Stomach smooth muscle (tissue), 2 donors: ENCODE results near the gene SP6.

ENCODE experiments used
- H3K27ac ChIP-seq: one replicate; pipeline ENCODE4 v1.7.0; 2013; ENCODE audit warnings: mild to moderate bottlenecking, low read length, inconsistent platforms
- H3K27me3 ChIP-seq, 2 donors: one replicate each; pipeline ENCODE4 v1.7.0; 2013; ENCODE audit warnings: low read length in 2 of 2; ENCODE audit not compliant: insufficient read depth in 2 of 2, control insufficient read depth in 1 of 2
- H3K36me3 ChIP-seq, 2 donors: one replicate each; pipeline ENCODE4 v1.7.0; 2013; ENCODE audit warnings: low read length in 2 of 2; ENCODE audit not compliant: control insufficient read depth in 2 of 2, insufficient read depth in 2 of 2
- H3K4me1 ChIP-seq: one replicate; pipeline ENCODE4 v1.7.0; 2013; ENCODE audit warnings: low read length; ENCODE audit not compliant: control insufficient read depth, insufficient read depth
- H3K4me3 ChIP-seq, 2 donors: one replicate each; pipeline ENCODE4 v1.7.0; 2013; ENCODE audit warnings: low read length in 2 of 2
- H3K9ac ChIP-seq, 2 donors: one replicate each; pipeline ENCODE4 v1.7.0; 2013; ENCODE audit warnings: low read length in 2 of 2, mild to moderate bottlenecking in 1 of 2
- H3K9me3 ChIP-seq, 2 donors: one replicate each; pipeline ENCODE4 v1.7.0; 2013; ENCODE audit warnings: low read length in 2 of 2; ENCODE audit not compliant: control insufficient read depth in 2 of 2
- donor health status: healthy.
- donor health status: Pancreatic carcinoma.

Gene SP6

DNA sequence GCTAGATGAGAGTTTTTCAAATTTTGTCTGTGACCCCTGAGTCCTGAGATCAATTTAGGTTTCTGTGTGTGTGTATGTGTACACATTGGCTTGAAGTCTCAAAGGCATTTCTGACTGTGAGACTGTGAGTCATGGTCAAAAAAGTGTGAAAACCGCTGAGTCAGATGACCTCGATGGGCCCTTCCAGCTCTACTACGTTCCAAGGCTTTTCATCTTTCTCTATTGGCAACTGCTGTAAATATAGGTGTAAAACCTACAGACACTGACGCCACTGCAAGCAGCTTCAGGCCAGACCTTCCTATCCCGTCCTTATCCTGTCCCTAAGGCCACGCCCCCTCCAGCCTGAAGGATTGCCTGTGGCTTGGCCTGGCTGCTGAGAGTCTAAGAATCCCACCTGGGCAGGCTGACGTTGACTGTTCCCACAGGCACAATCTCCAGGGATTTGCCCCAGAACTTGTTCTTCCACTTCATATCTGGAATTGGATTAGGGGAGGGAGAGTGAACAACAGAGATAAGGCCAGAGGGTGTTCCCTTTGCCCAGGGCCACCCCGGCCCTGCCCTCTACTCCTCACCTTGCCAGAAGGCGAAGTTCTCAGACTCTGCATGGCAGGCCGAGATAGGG lies 40.7 kb downstream of the SP6 start:
- Histone ChIP-seq H3K9me3 (no peaks in the 10 kb centered on the region), H3K27ac (no peak overlapping the region), H3K27me3 (no peaks in the 10 kb centered on the region), H3K4me1 (no peaks in the 10 kb centered on the region), H3K9ac (no peak overlapping the region), H3K36me3 (peaks cover 4 to 6% of the 10 kb centered on the region in 2 donors), H3K4me3 (no peak overlapping the region)

DNA sequence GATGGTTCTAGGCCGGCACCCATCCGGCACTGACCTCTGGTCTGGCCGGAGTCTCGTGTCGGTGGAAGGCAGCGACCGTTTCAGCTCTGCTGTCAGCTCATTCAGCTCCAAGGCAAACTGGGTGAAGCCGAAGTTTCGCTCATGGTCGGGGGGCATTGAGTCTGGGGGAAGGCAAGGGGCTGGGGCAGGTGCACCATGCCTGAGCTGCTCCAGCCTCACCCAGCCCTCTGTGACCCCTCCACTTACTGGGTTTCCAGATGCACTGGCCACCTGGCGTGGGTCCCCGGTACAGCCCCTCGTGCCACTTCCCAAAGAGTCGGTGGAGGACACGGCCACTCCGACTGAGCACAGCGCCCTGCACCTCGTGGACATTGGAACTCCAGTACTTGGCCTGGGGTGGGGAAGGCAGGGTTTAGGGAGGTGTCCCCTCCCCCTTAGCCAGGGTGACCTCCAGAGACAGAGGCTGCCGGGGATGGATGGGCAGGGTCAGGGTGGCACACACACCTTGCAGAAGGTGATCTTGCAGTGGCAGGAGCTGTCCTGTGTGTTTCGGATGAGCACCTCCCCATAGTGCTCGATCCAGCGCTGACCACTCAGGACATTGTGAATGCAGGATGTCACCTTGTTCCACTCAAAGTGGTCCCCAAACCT lies 42.0 kb downstream of the SP6 start:
- Histone ChIP-seq H3K27me3 (no peaks in the 10 kb centered on the region), H3K4me3 (no peak overlapping the region), H3K36me3 (peaks cover 3 to 4% of the 10 kb centered on the region in 2 donors), H3K27ac (no peak overlapping the region), H3K4me1 (no peaks in the 10 kb centered on the region), H3K9ac (no peak overlapping the region), H3K9me3 (no peaks in the 10 kb centered on the region)

DNA sequence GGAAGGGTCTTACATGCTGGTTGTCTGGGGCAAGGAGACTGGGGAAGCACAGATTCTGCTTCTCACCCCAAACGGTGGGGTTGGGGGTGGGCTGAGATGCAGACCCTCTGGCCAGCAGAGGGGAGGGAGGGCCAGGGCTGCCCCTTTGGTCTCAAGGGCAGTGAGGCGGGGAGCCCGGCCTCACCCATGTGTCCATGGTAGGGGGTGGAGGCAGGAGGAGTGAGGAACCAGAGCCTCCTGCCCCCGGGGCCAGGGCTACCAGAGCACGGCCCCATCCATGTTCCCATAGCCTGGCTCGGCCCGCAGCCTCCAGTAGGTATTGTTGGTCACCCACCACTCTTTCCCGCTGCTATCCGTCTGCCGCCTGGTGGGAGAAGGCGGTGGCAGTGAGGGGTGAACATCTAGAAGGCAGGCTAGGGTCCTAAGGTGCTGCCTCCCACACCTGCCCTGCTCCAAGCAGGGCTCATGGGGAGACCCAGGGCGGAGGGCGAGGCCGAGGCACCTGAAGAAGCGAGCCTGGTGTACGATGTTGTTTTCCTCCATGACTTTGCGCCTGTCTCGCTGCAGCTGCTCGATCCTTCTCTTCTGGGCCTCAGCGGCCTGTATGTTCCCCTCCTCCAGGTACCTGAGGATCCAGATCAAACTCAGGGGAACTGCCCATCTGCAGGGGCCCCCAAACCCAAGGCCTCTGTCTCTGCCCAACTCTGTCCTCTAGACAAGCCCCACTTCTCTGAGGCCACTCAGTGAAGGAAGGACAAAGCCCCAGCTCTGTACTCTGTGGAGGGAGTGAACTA lies 42.7 kb downstream of the SP6 start:
- Histone ChIP-seq H3K36me3 (peaks cover 3 to 4% of the 10 kb centered on the region in 2 donors), H3K9ac (no peak overlapping the region), H3K4me1 (no peaks in the 10 kb centered on the region), H3K4me3 (no peak overlapping the region), H3K27ac (no peak overlapping the region), H3K27me3 (no peaks in the 10 kb centered on the region), H3K9me3 (no peaks in the 10 kb centered on the region)

DNA sequence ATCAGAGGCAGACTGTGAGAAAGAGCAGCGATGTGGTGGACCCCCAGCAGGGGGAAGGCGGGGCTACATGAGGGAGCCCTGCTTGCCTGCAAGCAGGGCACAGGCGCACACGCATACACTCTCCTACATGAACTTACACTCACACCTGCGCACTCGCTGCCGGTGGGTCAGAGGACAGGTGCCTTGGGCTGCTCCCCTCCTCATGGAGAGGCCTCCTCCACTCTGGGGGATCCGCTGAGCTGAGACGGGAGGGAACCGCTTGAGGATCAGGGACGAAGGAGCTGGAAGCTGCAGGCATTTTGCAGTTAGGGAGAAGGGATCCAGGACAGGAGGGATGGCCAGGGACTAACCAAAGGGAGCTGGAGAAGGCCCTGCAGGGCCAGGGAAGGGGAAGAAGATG lies 43.5 kb downstream of the SP6 start:
- no peaks in the 10 kb centered on the region for H3K9me3 ChIP-seq
- peaks cover 3 to 4% of the 10 kb centered on the region in 2 donors for H3K36me3 ChIP-seq
- no peaks in the 10 kb centered on the region for H3K4me1 ChIP-seq
- no peak overlapping the region for H3K27ac ChIP-seq
- H3K27me3 ChIP-seq = no peaks in the 10 kb centered on the region
- H3K4me3 ChIP-seq = no peak overlapping the region
- H3K9ac ChIP-seq = no peak overlapping the region

DNA sequence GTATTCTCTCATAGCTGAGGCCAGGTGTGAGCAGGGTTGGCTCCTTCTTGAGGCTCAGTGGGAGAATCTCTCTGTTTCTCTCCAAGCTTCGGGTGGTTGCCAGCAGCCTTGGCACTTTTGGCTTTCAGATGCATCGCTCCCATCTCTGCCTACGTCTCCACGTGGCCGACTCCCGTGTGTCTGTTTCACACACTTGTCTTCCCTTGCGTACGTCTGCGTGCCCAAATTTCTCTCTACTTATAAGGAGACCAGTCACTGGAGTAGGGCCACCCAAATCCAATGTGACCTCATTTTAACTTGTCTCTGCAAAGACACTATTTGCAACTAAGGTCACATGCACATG lies 44.1 kb downstream of the SP6 start:
- Histone ChIP-seq H3K9me3 (no peaks in the 10 kb centered on the region), H3K27ac (no peak overlapping the region), H3K4me1 (no peaks in the 10 kb centered on the region), H3K4me3 (no peak overlapping the region), H3K27me3 (peaks cover 0 to 2% of the 10 kb centered on the region in 2 donors), H3K9ac (no peak overlapping the region), H3K36me3 (peaks cover 3 to 4% of the 10 kb centered on the region in 2 donors)

DNA sequence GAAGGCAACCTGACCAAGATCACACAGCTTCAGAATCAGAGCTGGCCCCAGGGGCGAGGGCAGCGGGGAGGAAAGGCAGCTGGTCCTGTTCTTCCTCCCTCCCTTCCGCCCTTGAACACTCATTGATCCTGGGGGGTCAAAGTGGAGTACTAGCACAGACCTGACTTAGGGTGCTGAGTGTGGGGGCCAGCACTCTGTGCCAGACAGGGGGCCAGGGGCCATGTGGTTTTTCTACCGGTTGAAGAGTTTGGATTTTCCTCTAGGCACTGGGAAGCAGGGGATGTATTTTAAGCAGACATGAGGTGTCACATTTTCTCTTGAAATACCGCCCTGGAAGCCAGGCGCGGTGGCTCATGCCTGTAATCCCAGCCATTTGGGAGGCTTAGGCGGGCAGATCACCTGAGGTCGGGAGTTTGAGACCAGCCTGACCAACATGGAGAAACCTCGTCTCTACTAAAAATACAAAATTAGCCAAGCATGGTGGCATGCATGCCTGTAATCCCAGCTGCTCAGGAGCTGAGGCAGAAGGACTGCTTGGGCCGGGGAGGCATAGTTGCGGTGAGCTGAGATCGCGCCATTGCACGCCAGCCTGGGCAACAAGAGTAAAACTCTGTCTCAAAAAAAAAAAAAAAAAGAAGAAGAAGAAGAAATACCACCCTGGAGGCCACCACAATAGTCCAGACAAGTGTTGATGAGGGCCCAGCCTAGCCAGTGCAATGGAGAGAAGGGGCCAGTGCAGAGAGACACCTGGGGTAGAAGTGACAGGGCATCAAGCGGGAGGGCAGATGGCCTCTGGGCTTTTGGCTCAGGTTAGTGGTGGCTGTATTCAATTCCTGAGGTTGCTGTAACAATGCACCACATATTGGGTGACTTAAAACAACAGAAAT lies 44.7 kb downstream of the SP6 start:
- no peak overlapping the region for H3K4me3 ChIP-seq
- no peak overlapping the region for H3K27ac ChIP-seq
- no peaks in the 10 kb centered on the region for H3K9me3 ChIP-seq
- no peaks in the 10 kb centered on the region for H3K4me1 ChIP-seq
- no peak overlapping the region for H3K9ac ChIP-seq
- peaks cover 0 to 2% of the 10 kb centered on the region in 2 donors for H3K27me3 ChIP-seq
- H3K36me3 ChIP-seq = peaks cover 3 to 4% of the 10 kb centered on the region in 2 donors

DNA sequence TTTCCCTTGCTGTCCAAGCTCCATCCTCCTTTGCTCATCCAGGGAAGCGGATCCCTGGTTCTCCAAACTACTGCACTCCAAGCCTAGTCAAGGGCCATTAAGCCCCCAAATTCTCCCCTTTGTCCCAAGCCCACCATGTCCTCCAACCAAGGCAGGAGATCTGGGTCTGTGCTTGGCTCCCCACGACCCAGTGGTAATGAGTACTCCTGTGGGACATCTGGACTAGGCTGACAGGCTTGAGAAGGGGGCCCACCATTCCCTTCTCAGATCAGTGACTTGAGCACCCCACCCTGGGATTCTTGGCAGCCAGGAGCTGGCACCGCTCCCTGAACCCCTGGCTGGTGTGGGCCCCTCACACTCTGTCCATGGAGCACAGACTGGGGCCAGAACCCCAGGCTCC lies 46.5 kb downstream of the SP6 start:
- H3K27ac ChIP-seq = no peak overlapping the region

DNA sequence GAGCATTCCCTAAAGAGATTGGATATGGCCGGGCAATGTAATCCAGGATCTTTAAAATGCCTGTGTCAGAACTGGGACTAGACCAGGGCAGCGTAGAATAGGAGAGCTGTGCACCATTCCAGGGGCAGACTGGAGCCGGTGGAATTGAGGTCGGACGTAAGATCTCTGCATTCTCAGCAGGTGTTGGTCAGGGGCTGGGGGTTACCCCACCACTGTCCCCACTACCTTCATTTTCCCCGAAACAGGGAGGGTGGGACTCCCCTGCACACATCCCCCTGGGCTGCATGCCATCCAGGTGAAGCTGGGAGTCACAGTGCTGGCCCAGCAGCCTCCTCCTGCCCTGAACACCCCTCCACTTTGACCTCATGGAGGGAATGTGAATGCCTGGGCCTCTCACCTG lies 47.2 kb downstream of the SP6 start:
- Histone ChIP-seq H3K27ac (no peak overlapping the region), H3K9me3 (no peaks in the 10 kb centered on the region), H3K36me3 (peaks cover 0 to 3% of the 10 kb centered on the region in 2 donors)

More for the DNA sequence above, 46.5 kb downstream of the SP6 start:
- no peak overlapping the region for H3K9ac ChIP-seq
- peaks cover 3 to 4% of the 10 kb centered on the region in 2 donors for H3K36me3 ChIP-seq
- H3K9me3 ChIP-seq = no peaks in the 10 kb centered on the region
- H3K4me3 ChIP-seq = no peak overlapping the region
- H3K4me1 ChIP-seq = no peaks in the 10 kb centered on the region
- H3K27me3 ChIP-seq = peaks cover 2% of the 10 kb centered on the region in 2 donors

DNA sequence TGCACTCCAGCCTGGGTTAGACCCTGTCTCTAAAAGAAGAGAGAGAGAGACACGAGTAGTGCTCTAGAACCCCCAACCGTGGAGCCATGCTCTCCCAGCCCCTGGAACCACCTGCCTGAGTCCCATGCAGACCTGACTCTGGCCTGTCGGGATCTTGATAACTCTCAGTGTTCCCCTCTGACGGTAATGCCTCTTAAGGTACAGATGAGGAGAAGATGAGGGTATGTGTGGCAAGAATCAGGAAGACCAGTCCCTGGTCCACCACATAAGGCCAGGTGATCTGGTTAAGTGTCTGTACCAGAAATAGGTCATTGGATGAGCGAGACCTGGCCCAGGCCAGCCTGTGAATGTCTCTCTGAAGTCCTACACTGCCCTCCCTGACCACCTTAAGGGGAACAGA lies 47.8 kb downstream of the SP6 start:
- no peaks in the 10 kb centered on the region for H3K9me3 ChIP-seq
- H3K9ac ChIP-seq = no peak overlapping the region
- H3K36me3 ChIP-seq = peaks cover 0 to 2% of the 10 kb centered on the region in 2 donors
- no peaks in the 10 kb centered on the region for H3K4me1 ChIP-seq
- H3K27me3 ChIP-seq = peaks cover 2% of the 10 kb centered on the region in 2 donors
- no peak overlapping the region for H3K4me3 ChIP-seq
- H3K27ac ChIP-seq = no peak overlapping the region

More for the DNA sequence above, 47.2 kb downstream of the SP6 start:
- peaks cover 2% of the 10 kb centered on the region in 2 donors for H3K27me3 ChIP-seq
- no peak overlapping the region for H3K9ac ChIP-seq
- H3K4me3 ChIP-seq = no peak overlapping the region
- no peaks in the 10 kb centered on the region for H3K4me1 ChIP-seq

DNA sequence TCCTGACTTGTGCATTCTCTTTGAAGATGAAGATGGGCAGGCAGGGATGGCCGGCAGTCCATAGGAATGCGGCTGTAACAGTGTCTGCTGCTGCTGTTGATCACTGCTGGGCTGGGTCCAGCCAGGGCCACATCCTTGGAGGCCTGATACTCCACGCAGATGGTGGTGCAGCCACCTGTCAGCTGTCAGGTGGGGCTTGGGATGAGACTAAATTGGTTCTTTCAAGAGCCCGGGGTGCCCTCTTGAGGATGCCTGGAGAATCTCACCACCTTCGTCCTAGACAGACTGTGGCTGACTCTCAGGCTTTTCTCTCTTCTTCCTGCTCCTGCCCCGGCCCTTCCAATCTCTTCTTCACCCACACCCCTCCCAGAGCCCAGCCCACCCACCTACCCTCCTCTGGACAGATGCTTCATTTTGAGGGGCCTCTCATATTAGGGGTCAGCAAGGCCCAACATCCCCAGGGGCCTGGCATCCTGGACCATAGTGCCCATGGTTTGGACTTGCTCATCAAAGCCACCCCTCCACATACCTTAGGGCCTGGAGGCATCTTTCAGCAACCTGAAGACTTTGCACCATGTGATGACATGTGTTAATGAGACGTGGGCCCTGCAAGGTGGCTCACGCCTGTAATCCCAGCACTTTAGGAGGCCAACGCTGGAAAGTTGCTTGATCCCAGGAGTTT lies 48.5 kb downstream of the SP6 start:
- Histone ChIP-seq H3K27ac (no peak overlapping the region), H3K36me3 (peaks cover 0 to 2% of the 10 kb centered on the region in 2 donors), H3K9me3 (no peaks in the 10 kb centered on the region), H3K4me3 (no peak overlapping the region), H3K9ac (no peak overlapping the region), H3K4me1 (no peaks in the 10 kb centered on the region), H3K27me3 (peaks cover 2% of the 10 kb centered on the region in 2 donors)
